VCaP (cell line): ENCODE results near the gene GPX4.
A peak's percentile ranks its signal among the peaks of the same experiment; 100 is the strongest.

Source experiments
- H3K27ac ChIP-seq: fragments of 450-650 bp; 2 replicates; pipeline ENCODE4 v1.5.1; 2017
- TF ChIP-seq, protein P1 (sequence below): fragments of 450-650 bp; conservative IDR thresholded peaks from 2 replicates; pipeline ENCODE4 v1.5.1; 2017; ENCODE audit warnings: mild to moderate bottlenecking, moderate library complexity

The GPX4 gene, protein sequence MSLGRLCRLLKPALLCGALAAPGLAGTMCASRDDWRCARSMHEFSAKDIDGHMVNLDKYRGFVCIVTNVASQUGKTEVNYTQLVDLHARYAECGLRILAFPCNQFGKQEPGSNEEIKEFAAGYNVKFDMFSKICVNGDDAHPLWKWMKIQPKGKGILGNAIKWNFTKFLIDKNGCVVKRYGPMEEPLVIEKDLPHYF

DNA sequence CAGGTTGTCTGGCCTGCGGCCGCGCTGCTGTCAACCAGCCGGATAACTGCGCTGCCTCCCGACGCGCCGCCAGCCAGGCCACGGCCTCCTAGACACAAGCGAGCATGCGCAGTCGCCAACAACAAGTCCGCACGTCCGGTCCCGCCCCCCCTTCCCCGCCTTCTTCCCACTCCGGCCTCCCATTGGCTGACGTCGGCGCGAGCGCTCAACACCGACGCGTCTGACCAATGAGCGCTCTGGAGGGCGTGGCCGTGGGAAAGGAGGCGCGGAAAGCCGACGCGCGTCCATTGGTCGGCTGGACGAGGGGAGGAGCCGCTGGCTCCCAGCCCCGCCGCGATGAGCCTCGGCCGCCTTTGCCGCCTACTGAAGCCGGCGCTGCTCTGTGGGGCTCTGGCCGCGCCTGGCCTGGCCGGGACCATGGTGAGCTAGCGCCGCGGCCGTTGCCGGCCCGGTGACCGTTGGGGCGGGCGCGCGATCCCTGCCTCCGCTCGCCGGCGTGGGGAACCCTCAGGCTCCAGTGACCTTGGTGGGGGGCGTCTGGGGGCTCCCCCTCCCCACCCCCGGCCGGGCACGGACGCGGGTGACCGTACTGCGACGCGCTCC, at the start of gene GPX4:
TSS of gene GPX4 (plus strand) at position 287 of the 603 bp plus-strand sequence. CDS start at position 337, 50 bp downstream.
- peak within 1 kb of the TSS; percentile 93 for H3K27ac ChIP-seq
- TF ChIP-seq, protein P1, sequence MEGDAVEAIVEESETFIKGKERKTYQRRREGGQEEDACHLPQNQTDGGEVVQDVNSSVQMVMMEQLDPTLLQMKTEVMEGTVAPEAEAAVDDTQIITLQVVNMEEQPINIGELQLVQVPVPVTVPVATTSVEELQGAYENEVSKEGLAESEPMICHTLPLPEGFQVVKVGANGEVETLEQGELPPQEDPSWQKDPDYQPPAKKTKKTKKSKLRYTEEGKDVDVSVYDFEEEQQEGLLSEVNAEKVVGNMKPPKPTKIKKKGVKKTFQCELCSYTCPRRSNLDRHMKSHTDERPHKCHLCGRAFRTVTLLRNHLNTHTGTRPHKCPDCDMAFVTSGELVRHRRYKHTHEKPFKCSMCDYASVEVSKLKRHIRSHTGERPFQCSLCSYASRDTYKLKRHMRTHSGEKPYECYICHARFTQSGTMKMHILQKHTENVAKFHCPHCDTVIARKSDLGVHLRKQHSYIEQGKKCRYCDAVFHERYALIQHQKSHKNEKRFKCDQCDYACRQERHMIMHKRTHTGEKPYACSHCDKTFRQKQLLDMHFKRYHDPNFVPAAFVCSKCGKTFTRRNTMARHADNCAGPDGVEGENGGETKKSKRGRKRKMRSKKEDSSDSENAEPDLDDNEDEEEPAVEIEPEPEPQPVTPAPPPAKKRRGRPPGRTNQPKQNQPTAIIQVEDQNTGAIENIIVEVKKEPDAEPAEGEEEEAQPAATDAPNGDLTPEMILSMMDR: no peak

DNA sequence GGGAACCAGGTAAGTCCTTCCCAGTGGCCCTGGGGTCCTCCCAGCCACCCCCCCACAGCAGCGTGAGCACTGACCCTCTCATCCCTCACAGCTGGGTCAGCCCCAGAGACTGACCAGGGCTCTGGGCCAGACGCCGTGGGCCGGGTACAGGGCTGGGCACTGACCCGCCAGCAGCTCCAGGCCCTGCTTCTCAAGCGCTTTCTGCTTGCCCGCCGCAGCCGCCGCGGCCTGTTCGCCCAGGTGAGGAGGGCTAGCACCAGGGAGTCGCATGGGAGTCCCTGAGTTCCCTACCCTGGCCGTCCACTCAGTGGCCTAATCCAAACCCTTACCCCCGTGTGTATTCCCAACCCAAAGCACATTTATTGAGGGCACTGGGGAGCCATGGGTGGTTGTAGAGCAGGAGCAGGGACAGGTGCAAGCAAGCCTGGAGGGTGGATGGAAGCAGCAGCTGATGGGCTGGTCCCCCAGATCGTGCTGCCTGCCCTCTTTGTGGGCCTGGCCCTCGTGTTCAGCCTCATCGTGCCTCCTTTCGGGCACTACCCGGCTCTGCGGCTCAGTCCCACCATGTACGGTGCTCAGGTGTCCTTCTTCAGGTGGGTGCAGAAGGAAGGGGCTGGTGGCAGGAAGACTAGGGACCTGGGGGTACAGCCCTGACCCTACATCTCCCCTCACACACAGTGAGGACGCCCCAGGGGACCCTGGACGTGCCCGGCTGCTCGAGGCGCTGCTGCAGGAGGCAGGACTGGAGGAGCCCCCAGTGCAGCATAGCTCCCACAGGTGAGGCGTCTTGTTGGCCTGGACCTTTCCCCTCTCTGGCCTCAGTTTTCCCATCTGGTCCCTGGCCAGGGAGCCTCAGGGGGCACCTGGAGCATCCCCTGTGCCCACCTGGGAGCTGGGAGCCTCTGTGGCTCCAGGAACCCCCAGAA, 49.4 kb upstream of the GPX4 start:
- H3K27ac ChIP-seq: no peak overlapping the region
- TF ChIP-seq, protein P1: no peak

DNA sequence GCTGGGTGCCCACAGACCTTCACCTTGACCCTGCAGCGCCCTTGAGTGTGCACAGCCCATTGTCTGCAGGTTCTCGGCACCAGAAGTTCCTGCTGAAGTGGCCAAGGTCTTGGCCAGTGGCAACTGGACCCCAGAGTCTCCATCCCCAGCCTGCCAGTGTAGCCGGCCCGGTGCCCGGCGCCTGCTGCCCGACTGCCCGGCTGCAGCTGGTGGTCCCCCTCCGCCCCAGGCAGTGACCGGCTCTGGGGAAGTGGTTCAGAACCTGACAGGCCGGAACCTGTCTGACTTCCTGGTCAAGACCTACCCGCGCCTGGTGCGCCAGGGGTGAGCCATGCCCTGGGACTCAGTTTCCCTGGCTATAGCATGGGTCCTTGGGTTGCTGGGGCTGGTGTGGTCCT, 48.8 kb upstream of the GPX4 start:
- TF ChIP-seq, protein P1: no peak
- no peak overlapping the region for H3K27ac ChIP-seq

DNA sequence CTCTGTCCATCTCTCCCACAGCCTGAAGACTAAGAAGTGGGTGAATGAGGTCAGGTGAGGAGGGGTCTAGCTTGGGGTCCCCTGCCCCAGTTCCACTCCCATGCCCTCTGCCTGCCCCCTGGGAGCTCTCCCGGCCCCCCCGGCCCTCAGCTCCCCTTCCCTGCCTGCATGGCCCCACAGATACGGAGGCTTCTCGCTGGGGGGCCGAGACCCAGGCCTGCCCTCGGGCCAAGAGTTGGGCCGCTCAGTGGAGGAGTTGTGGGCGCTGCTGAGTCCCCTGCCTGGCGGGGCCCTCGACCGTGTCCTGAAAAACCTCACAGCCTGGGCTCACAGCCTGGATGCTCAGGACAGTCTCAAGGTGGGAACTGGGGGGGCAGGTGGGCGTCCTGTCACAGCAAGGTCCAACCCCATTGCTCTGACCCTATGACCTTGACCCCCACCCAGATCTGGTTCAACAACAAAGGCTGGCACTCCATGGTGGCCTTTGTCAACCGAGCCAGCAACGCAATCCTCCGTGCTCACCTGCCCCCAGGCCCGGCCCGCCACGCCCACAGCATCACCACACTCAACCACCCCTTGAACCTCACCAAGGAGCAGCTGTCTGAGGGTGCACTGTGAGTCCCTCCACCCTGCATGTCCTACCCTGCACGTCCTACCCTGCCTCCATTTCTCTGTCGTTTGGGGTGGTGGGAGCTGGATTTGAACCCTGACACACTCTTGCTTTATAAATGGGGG, 47.7 kb upstream of the GPX4 start:
- no peak overlapping the region for H3K27ac ChIP-seq
- TF ChIP-seq, protein P1: no peak

DNA sequence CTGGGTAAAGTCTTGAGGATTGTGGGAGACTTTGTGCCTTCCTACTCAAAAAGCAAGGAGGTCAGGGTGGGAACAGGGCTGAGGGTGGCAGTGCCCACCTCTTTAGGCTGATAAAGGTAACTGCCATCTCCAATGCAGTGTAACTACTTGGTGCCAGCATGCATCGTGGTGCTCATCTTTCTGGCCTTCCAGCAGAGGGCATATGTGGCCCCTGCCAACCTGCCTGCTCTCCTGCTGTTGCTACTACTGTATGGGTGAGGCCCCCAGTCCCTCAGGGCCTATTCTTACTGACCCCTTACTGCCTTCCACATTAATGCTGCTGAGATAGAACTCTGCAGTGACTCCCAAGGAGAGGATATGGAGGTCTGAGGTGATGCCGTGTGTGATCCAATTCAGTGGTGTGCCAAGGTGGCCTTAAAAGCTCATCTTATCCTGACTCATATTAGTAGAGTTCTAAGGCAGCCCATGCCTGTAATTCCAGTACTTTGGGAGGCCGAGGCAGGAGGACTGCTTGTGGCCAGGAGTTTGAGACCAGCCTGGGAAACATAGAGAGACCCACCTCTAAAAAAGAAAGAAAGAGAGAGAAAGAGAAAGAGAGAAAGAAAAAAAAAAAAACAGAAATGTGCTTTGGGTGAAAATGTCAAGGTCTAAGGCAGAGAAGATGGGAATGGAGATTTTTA, 46.5 kb upstream of the GPX4 start:
- H3K27ac ChIP-seq: no peak overlapping the region

DNA sequence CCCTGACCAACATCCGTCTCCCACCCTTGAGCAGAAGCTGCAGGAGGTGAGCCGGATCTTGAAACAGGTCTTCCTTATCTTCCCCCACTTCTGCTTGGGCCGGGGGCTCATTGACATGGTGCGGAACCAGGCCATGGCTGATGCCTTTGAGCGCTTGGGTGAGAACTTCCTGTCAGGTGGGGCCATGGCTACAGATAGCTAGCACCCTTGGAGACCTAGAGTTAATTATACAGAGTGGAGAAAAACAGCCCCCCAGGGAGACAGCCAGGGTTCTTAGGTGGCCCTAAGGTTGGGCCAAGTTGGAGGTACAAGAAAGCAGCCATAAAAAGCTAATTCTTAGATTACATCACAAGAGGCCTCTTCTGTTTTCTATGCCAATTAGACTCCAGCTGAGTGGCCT, 45.7 kb upstream of the GPX4 start:
- TF ChIP-seq, protein P1: no peak
- no peak overlapping the region for H3K27ac ChIP-seq

More for the DNA sequence above, 46.5 kb upstream of the GPX4 start:
- TF ChIP-seq, protein P1: no peak
